ENCODE results near the gene GPR108.

Gene GPR108

DNA sequence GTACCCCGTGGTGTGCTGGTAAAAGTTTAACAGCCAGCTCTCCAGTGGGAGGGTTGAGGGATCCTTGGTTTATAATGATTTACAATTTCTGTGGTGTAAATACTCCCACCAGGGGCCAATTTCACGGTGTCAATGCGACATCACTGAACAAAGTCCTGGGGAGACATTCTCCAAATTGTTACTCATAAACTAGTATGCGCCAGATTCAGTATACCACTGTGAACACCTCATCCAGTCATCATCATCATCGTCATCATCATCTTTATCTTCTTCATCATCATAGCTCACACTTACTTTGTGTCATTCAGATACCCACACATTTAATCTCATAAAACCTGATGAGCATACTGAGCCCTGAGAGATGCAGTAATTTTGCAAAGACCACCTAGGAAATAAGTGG, 50.3 kb downstream of the GPR108 start:
- Histone ChIP-seq H3K36me3 (ENCODE audit: insufficient read depth, low read length) (0 out of 2 replicates have a peak, but pooled peaks cover 12% of the 10 kb centered on the region), H3K27me3 (ENCODE audit: insufficient read depth, low read length) (no peaks in the 10 kb centered on the region), H2AFZ (ENCODE audit: low read length, unreplicated experiment) (no peak overlapping the region), H3K27ac (ENCODE audit: low read depth, low read length) (no peak overlapping the region), H3K4me1 (ENCODE audit: control insufficient read depth, insufficient read depth, low read length, unreplicated experiment) (no peaks in the 10 kb centered on the region), H3K4me3 (ENCODE audit: low read depth, low read length) (no peak overlapping the region), H3K79me2 (ENCODE audit: control insufficient read depth, insufficient read depth, low read length, unreplicated experiment) (no peaks in the 10 kb centered on the region)

- H3K36me3 ChIP-seq (ENCODE audit: insufficient read depth, low read length) = peaks cover 15% of the 10 kb centered on the region; the same call in 1 of the 2 replicates
These were observed 50.8 kb downstream of the GPR108 start for GRCh38 chr19:6686628-6686975.

DNA sequence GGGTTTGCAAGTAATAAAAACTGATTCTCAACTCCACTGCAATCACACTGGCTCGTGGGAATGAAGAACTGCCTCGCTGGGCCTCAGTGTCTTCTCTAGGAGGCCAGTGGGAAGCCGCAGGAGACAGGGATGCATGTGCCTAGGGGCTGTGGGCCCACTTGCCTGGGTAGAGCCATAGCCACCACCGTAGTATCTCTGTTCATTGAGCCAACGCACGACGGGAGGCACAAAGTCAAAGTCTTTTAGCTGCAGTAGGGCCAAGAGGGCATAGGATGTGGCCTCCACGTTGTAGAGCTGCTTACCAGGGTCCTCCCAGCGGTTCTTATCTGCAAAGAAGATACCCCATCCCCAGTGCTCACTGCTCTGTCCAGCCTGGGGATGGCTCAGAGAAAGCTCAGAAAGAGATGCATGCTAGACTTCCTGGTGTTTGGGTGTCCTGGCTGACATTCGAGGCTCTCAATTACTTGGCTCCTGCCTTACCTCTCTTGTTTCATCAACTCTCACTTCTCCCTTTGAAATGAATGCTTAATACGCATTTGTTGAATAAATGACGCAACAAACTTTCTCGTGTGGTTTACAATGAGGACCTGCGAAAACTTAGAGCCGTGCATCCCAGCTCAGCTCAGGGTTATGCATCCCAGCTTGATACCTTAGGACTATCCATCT, 51.3 kb downstream of the GPR108 start:
- H3K4me3 ChIP-seq (ENCODE audit: low read depth, low read length) = no peak overlapping the region
- no peaks in the 10 kb centered on the region for H3K4me1 ChIP-seq (ENCODE audit: control insufficient read depth, insufficient read depth, low read length, unreplicated experiment)
- H3K36me3 ChIP-seq (ENCODE audit: insufficient read depth, low read length) = peaks cover 15% of the 10 kb centered on the region; the same call in 1 of the 2 replicates
- no peaks in the 10 kb centered on the region for H3K27me3 ChIP-seq (ENCODE audit: insufficient read depth, low read length)
- H3K27ac ChIP-seq (ENCODE audit: low read depth, low read length) = no peak overlapping the region
- H3K79me2 ChIP-seq (ENCODE audit: control insufficient read depth, insufficient read depth, low read length, unreplicated experiment) = no peaks in the 10 kb centered on the region
- H2AFZ ChIP-seq (ENCODE audit: low read length, unreplicated experiment) = no peak overlapping the region

More at GRCh38 chr19:6686628-6686975, 50.8 kb downstream of the GPR108 start:
- no peaks in the 10 kb centered on the region for H3K79me2 ChIP-seq (ENCODE audit: control insufficient read depth, insufficient read depth, low read length, unreplicated experiment)
- no peak overlapping the region for H2AFZ ChIP-seq (ENCODE audit: low read length, unreplicated experiment)
- no peak overlapping the region for H3K4me3 ChIP-seq (ENCODE audit: low read depth, low read length)
- H3K4me1 ChIP-seq (ENCODE audit: control insufficient read depth, insufficient read depth, low read length, unreplicated experiment) = no peaks in the 10 kb centered on the region
- no peak overlapping the region for H3K27ac ChIP-seq (ENCODE audit: low read depth, low read length)
- H3K27me3 ChIP-seq (ENCODE audit: insufficient read depth, low read length) = no peaks in the 10 kb centered on the region

- Histone ChIP-seq H3K4me1 (ENCODE audit: control insufficient read depth, insufficient read depth, low read length, unreplicated experiment) (no peaks in the 10 kb centered on the region), H3K27me3 (ENCODE audit: insufficient read depth, low read length) (no peaks in the 10 kb centered on the region), H3K36me3 (ENCODE audit: insufficient read depth, low read length) (peaks cover 17% of the 10 kb centered on the region), H2AFZ (ENCODE audit: low read length, unreplicated experiment) (no peak overlapping the region), H3K79me2 (ENCODE audit: control insufficient read depth, insufficient read depth, low read length, unreplicated experiment) (no peaks in the 10 kb centered on the region), H3K4me3 (ENCODE audit: low read depth, low read length) (no peak overlapping the region), H3K27ac (ENCODE audit: low read depth, low read length) (no peak overlapping the region)
These were observed 51.9 kb downstream of the GPR108 start for GRCh38 chr19:6685482-6685881.

DNA sequence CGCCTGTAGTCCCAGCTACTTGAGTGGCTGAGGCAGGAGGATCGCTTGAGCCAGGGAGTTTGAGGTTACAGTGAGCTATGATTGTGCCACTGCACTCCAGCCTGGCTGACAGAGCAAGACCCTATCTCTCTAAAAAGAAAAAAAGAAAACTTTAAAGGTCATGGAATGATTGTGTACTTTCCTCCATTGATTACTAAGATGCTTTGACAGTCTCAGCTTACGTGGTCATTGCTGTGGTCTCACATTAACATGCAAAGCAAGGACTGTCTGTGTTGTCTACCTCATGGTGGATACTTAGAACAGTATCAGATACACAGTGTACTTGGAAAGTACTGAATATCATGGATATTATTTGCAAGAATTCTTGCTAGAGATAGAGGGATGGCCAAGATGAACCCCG, 53.4 kb downstream of the GPR108 start:
- Histone ChIP-seq H3K79me2 (ENCODE audit: control insufficient read depth, insufficient read depth, low read length, unreplicated experiment) (no peaks in the 10 kb centered on the region), H3K27me3 (ENCODE audit: insufficient read depth, low read length) (no peaks in the 10 kb centered on the region), H3K4me3 (ENCODE audit: low read depth, low read length) (no peak overlapping the region), H2AFZ (ENCODE audit: low read length, unreplicated experiment) (no peak overlapping the region), H3K36me3 (ENCODE audit: insufficient read depth, low read length) (peaks cover 17% of the 10 kb centered on the region), H3K4me1 (ENCODE audit: control insufficient read depth, insufficient read depth, low read length, unreplicated experiment) (no peaks in the 10 kb centered on the region), H3K27ac (ENCODE audit: low read depth, low read length) (no peak overlapping the region)

- no peaks in the 10 kb centered on the region for H3K4me1 ChIP-seq (ENCODE audit: control insufficient read depth, insufficient read depth, low read length, unreplicated experiment)
- H3K27ac ChIP-seq (ENCODE audit: low read depth, low read length) = no peak overlapping the region
- no peaks in the 10 kb centered on the region for H3K27me3 ChIP-seq (ENCODE audit: insufficient read depth, low read length)
- no peak overlapping the region for H2AFZ ChIP-seq (ENCODE audit: low read length, unreplicated experiment)
- peaks cover 26% of the 10 kb centered on the region for H3K36me3 ChIP-seq (ENCODE audit: insufficient read depth, low read length)
- H3K79me2 ChIP-seq (ENCODE audit: control insufficient read depth, insufficient read depth, low read length, unreplicated experiment) = no peaks in the 10 kb centered on the region
- H3K4me3 ChIP-seq (ENCODE audit: low read depth, low read length) = no peak overlapping the region
These were observed 54.7 kb downstream of the GPR108 start for GRCh38 chr19:6682607-6683128.

DNA sequence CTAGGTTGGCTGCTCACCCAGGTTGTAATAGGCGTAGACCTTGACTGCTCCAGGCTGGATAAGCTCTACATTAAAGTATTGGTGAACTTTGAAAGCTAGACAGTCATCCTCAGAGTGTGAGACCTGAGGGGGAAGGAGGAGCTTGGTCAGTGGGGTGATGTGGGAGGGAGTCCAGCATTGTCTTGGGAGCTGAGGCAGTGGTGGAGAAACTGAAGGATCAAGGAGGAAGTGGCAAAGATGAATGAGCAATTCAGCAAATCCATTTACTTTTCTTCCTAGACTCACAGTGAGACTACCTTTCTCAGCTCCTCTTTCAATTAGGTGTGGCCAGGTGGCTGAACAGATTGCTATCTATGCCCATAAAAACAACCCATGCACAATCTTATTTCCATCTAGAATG, 57.2 kb downstream of the GPR108 start:
- H3K79me2 ChIP-seq (ENCODE audit: control insufficient read depth, insufficient read depth, low read length, unreplicated experiment) = no peaks in the 10 kb centered on the region
- H3K27ac ChIP-seq (ENCODE audit: low read depth, low read length) = no peak overlapping the region
- peaks cover 28% of the 10 kb centered on the region for H3K36me3 ChIP-seq (ENCODE audit: insufficient read depth, low read length)
- no peak overlapping the region for H2AFZ ChIP-seq (ENCODE audit: low read length, unreplicated experiment)
- no peak overlapping the region for H3K4me3 ChIP-seq (ENCODE audit: low read depth, low read length)
- H3K4me1 ChIP-seq (ENCODE audit: control insufficient read depth, insufficient read depth, low read length, unreplicated experiment) = peaks cover 2% of the 10 kb centered on the region
- no peaks in the 10 kb centered on the region for H3K27me3 ChIP-seq (ENCODE audit: insufficient read depth, low read length)
